HEK293 (cell line): ENCODE results near the gene BCL2L11.

Experiments used
- BCL11B ChIP-seq: fragments of 450-650 bp; formaldehyde crosslinking; IDR thresholded peaks from 2 replicates; pipeline ENCODE4 v1.5.1; 2016; ENCODE audit warnings: low read depth, missing biosample characterization, missing genetic modification characterization
- GLIS1 ChIP-seq: fragments of 450-650 bp; formaldehyde crosslinking; IDR thresholded peaks from 2 replicates; pipeline ENCODE4 v1.5.1; 2016; ENCODE audit warnings: missing biosample characterization, missing genetic modification characterization
- IKZF3 ChIP-seq: fragments of 450-650 bp; IDR thresholded peaks from 2 replicates; pipeline ENCODE4 v1.5.0; 2018; ENCODE audit warnings: missing biosample characterization, mild to moderate bottlenecking, missing genetic modification characterization, moderate library complexity
- OVOL3 ChIP-seq: fragments of 450-650 bp; formaldehyde crosslinking; IDR thresholded peaks from 2 replicates; pipeline ENCODE4 v1.5.1; 2016; ENCODE audit warnings: missing biosample characterization, missing genetic modification characterization
- SALL2 ChIP-seq: fragments of 450-650 bp; formaldehyde crosslinking; IDR thresholded peaks from 2 replicates; pipeline ENCODE4 v1.5.0; 2017; ENCODE audit warnings: missing biosample characterization, mild to moderate bottlenecking, missing genetic modification characterization, borderline replicate concordance
- SCRT2 ChIP-seq: fragments of 450-650 bp; formaldehyde crosslinking; IDR thresholded peaks from 2 replicates; pipeline ENCODE4 v1.5.1; 2016; ENCODE audit warnings: missing biosample characterization, missing genetic modification characterization
- SP2 ChIP-seq: fragments of 450-650 bp; formaldehyde crosslinking; IDR thresholded peaks from 2 replicates; pipeline ENCODE4 v1.5.1; 2016; ENCODE audit warnings: missing biosample characterization, missing genetic modification characterization
- SP7 ChIP-seq: fragments of 450-650 bp; formaldehyde crosslinking; IDR thresholded peaks from 2 replicates; pipeline ENCODE4 v1.5.1; 2016; ENCODE audit warnings: missing biosample characterization, missing genetic modification characterization
- ZBTB21 ChIP-seq: fragments of 450-650 bp; formaldehyde crosslinking; IDR thresholded peaks from 2 replicates; pipeline ENCODE4 v1.5.1; 2017; ENCODE audit warnings: missing biosample characterization, missing genetic modification characterization
- ZBTB7A ChIP-seq: fragments of 450-650 bp; formaldehyde crosslinking; IDR thresholded peaks from 2 replicates; pipeline ENCODE4 v1.5.1; 2016; ENCODE audit warnings: low read depth, missing biosample characterization, missing genetic modification characterization
- ZBTB8A ChIP-seq: fragments of 450-650 bp; formaldehyde crosslinking; IDR thresholded peaks from 2 replicates; pipeline ENCODE4 v1.5.1; 2016; ENCODE audit warnings: missing biosample characterization, missing genetic modification characterization
- ZNF10 ChIP-seq: fragments of 450-650 bp; formaldehyde crosslinking; IDR thresholded peaks from 2 replicates; pipeline ENCODE4 v1.5.1; 2017; ENCODE audit warnings: missing biosample characterization, missing genetic modification characterization
- ZNF114 ChIP-seq: fragments of 450-650 bp; formaldehyde crosslinking; IDR thresholded peaks from 2 replicates; pipeline ENCODE4 v1.5.0; 2017; ENCODE audit warnings: missing biosample characterization, missing genetic modification characterization
- ZNF2 ChIP-seq: fragments of 450-650 bp; formaldehyde crosslinking; IDR thresholded peaks from 2 replicates; pipeline ENCODE4 v1.5.1; 2016; ENCODE audit warnings: missing biosample characterization, missing genetic modification characterization
- ZNF221 ChIP-seq: fragments of 450-650 bp; formaldehyde crosslinking; IDR thresholded peaks from 2 replicates; pipeline ENCODE4 v1.5.1; 2017; ENCODE audit warnings: missing biosample characterization, missing genetic modification characterization, borderline replicate concordance
- ZNF354C ChIP-seq: fragments of 450-650 bp; formaldehyde crosslinking; IDR thresholded peaks from 2 replicates; pipeline ENCODE4 v1.5.1; 2016; ENCODE audit warnings: missing biosample characterization, missing genetic modification characterization, low read depth, borderline replicate concordance
- ZNF560 ChIP-seq: fragments of 450-650 bp; formaldehyde crosslinking; IDR thresholded peaks from 2 replicates; pipeline ENCODE4 v1.5.1; 2017; ENCODE audit warnings: missing biosample characterization, missing genetic modification characterization, borderline replicate concordance
- ZNF561 ChIP-seq: fragments of 450-650 bp; IDR thresholded peaks from 2 replicates; pipeline ENCODE4 v1.5.1; 2018; ENCODE audit warnings: missing biosample characterization, missing genetic modification characterization, borderline replicate concordance
- ZNF624 ChIP-seq: fragments of 450-650 bp; formaldehyde crosslinking; IDR thresholded peaks from 2 replicates; pipeline ENCODE4 v1.5.1; 2017; ENCODE audit warnings: missing biosample characterization, missing genetic modification characterization
- ZNF658 ChIP-seq: fragments of 450-650 bp; formaldehyde crosslinking; IDR thresholded peaks from 2 replicates; pipeline ENCODE4; 2016; ENCODE audit warnings: missing biosample characterization, missing genetic modification characterization
- ZNF670 ChIP-seq: fragments of 450-650 bp; formaldehyde crosslinking; IDR thresholded peaks from 2 replicates; pipeline ENCODE4 v1.5.1; 2016; ENCODE audit warnings: missing biosample characterization, missing genetic modification characterization, low read depth
- ZNF776 ChIP-seq: fragments of 450-650 bp; formaldehyde crosslinking; IDR thresholded peaks from 2 replicates; pipeline ENCODE4 v1.5.0; 2017; ENCODE audit warnings: missing biosample characterization, missing genetic modification characterization, borderline replicate concordance
- ZNF792 ChIP-seq: fragments of 450-650 bp; formaldehyde crosslinking; IDR thresholded peaks from 2 replicates; pipeline ENCODE4 v1.5.1; 2016; ENCODE audit warnings: missing biosample characterization, missing genetic modification characterization
- ZNF843 ChIP-seq: fragments of 450-650 bp; formaldehyde crosslinking; IDR thresholded peaks from 2 replicates; pipeline ENCODE4 v1.5.1; 2016; ENCODE audit warnings: missing biosample characterization, missing genetic modification characterization
- TF ChIP-seq, protein P1 (sequence below): fragments of 450-650 bp; formaldehyde crosslinking; IDR thresholded peaks from 2 replicates; pipeline ENCODE4 v1.5.1; 2017; ENCODE audit warnings: missing biosample characterization, missing genetic modification characterization
- TF ChIP-seq, protein P2 (sequence below): fragments of 450-650 bp; formaldehyde crosslinking; IDR thresholded peaks from 2 replicates; pipeline ENCODE4 v1.5.1; 2017; ENCODE audit warnings: missing biosample characterization, missing genetic modification characterization
- TF ChIP-seq, protein P3 (sequence below): sonication (generic); formaldehyde crosslinking; IDR thresholded peaks from 2 replicates; pipeline ENCODE4 v1.8.1; 2022; ENCODE audit warnings: mild to moderate bottlenecking, moderate library complexity, missing genetic modification reagents
- TF ChIP-seq, protein P4 (sequence below): fragments of 450-650 bp; formaldehyde crosslinking; IDR thresholded peaks from 2 replicates; pipeline ENCODE4 v1.5.1; 2016; ENCODE audit warnings: missing biosample characterization, missing genetic modification characterization
- TF ChIP-seq, protein P5 (sequence below): fragments of 450-650 bp; formaldehyde crosslinking; IDR thresholded peaks from 2 replicates; pipeline ENCODE4 v1.5.1; 2017; ENCODE audit warnings: missing biosample characterization, missing genetic modification characterization
- TF ChIP-seq, protein P6 (sequence below): fragments of 450-650 bp; formaldehyde crosslinking; IDR thresholded peaks from 2 replicates; pipeline ENCODE4 v1.5.1; 2016; ENCODE audit warnings: missing biosample characterization, missing genetic modification characterization

BCL2L11 gene

DNA sequence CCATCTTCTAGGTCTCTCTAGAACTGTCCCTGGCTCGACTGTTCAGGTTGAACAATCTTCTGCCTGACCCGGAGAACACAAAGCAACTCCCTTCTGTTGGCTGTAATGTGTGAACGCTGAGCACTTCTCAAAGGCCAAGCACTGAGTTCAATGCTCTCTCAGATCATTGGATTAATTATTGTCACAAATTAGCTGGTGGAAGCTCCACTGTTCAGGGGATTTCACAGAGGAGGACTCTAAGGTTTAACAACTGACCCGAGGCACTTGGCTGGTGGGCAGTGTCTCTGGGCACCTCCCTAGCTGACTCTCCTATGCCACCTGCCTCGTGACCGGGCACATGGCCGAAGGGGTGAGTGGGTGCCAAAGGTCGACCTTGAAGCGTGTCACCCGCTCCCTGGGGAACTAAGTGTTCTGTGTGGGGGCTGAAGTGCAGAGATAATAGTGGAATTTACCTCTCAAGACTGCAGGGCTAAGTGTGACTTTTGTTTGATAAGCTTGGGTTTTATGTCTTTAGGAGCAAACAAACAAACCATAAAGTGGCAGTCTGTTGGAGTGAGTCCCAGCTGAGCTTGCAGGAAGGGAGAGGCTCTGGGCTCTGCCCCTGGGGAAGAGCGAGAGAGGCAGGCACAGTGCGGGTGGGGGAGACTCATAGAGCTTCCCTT lies 64.8 kb downstream of the BCL2L11 start (continued):
- TF ChIP-seq ZNF561 (tag by site-specific recombination) (peak; percentile 70; the same call in 1 of the 2 replicates), ZBTB7A (tag by site-specific recombination) (no peak), ZNF670 (tag by site-specific recombination) (no peak), OVOL3 (tag by site-specific recombination) (peak; percentile 56; the same call in 1 of the 2 replicates), SP2 (tag by site-specific recombination) (no peak), SCRT2 (tag by site-specific recombination) (no peak), ZNF354C (tag by site-specific recombination) (no peak), ZNF843 (tag by site-specific recombination) (peak; percentile 98), ZNF624 (tag by site-specific recombination) (no peak), ZNF2 (tag by site-specific recombination) (no peak), ZNF560 (tag by site-specific recombination) (no peak), SALL2 (tag by site-specific recombination) (no peak), ZNF776 (tag by site-specific recombination) (no peak), ZNF114 (tag by site-specific recombination) (no peak), ZNF221 (no peak), ZBTB21 (tag by site-specific recombination) (no peak), ZBTB8A (peak; percentile 53), SP7 (peak; percentile 86), ZNF792 (tag by site-specific recombination) (no peak), ZNF10 (tag by site-specific recombination) (no peak), GLIS1 (tag by site-specific recombination) (peak; percentile 98), IKZF3 (tag by site-specific recombination) (peak; percentile 95), BCL11B (tag by site-specific recombination) (peak; percentile 92), ZNF658 (no peak)
- TF ChIP-seq, protein P1, sequence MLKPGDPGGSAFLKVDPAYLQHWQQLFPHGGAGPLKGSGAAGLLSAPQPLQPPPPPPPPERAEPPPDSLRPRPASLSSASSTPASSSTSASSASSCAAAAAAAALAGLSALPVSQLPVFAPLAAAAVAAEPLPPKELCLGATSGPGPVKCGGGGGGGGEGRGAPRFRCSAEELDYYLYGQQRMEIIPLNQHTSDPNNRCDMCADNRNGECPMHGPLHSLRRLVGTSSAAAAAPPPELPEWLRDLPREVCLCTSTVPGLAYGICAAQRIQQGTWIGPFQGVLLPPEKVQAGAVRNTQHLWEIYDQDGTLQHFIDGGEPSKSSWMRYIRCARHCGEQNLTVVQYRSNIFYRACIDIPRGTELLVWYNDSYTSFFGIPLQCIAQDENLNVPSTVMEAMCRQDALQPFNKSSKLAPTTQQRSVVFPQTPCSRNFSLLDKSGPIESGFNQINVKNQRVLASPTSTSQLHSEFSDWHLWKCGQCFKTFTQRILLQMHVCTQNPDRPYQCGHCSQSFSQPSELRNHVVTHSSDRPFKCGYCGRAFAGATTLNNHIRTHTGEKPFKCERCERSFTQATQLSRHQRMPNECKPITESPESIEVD = peak; percentile 96
- TF ChIP-seq, protein P2, sequence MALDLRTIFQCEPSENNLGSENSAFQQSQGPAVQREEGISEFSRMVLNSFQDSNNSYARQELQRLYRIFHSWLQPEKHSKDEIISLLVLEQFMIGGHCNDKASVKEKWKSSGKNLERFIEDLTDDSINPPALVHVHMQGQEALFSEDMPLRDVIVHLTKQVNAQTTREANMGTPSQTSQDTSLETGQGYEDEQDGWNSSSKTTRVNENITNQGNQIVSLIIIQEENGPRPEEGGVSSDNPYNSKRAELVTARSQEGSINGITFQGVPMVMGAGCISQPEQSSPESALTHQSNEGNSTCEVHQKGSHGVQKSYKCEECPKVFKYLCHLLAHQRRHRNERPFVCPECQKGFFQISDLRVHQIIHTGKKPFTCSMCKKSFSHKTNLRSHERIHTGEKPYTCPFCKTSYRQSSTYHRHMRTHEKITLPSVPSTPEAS = no peak
- TF ChIP-seq, protein P3, sequence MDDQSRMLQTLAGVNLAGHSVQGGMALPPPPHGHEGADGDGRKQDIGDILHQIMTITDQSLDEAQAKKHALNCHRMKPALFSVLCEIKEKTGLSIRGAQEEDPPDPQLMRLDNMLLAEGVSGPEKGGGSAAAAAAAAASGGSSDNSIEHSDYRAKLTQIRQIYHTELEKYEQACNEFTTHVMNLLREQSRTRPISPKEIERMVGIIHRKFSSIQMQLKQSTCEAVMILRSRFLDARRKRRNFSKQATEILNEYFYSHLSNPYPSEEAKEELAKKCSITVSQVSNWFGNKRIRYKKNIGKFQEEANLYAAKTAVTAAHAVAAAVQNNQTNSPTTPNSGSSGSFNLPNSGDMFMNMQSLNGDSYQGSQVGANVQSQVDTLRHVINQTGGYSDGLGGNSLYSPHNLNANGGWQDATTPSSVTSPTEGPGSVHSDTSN (CRISPR knock-in tag) = no peak
- TF ChIP-seq, protein P4, sequence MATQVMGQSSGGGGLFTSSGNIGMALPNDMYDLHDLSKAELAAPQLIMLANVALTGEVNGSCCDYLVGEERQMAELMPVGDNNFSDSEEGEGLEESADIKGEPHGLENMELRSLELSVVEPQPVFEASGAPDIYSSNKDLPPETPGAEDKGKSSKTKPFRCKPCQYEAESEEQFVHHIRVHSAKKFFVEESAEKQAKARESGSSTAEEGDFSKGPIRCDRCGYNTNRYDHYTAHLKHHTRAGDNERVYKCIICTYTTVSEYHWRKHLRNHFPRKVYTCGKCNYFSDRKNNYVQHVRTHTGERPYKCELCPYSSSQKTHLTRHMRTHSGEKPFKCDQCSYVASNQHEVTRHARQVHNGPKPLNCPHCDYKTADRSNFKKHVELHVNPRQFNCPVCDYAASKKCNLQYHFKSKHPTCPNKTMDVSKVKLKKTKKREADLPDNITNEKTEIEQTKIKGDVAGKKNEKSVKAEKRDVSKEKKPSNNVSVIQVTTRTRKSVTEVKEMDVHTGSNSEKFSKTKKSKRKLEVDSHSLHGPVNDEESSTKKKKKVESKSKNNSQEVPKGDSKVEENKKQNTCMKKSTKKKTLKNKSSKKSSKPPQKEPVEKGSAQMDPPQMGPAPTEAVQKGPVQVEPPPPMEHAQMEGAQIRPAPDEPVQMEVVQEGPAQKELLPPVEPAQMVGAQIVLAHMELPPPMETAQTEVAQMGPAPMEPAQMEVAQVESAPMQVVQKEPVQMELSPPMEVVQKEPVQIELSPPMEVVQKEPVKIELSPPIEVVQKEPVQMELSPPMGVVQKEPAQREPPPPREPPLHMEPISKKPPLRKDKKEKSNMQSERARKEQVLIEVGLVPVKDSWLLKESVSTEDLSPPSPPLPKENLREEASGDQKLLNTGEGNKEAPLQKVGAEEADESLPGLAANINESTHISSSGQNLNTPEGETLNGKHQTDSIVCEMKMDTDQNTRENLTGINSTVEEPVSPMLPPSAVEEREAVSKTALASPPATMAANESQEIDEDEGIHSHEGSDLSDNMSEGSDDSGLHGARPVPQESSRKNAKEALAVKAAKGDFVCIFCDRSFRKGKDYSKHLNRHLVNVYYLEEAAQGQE = no peak
- TF ChIP-seq, protein P5, sequence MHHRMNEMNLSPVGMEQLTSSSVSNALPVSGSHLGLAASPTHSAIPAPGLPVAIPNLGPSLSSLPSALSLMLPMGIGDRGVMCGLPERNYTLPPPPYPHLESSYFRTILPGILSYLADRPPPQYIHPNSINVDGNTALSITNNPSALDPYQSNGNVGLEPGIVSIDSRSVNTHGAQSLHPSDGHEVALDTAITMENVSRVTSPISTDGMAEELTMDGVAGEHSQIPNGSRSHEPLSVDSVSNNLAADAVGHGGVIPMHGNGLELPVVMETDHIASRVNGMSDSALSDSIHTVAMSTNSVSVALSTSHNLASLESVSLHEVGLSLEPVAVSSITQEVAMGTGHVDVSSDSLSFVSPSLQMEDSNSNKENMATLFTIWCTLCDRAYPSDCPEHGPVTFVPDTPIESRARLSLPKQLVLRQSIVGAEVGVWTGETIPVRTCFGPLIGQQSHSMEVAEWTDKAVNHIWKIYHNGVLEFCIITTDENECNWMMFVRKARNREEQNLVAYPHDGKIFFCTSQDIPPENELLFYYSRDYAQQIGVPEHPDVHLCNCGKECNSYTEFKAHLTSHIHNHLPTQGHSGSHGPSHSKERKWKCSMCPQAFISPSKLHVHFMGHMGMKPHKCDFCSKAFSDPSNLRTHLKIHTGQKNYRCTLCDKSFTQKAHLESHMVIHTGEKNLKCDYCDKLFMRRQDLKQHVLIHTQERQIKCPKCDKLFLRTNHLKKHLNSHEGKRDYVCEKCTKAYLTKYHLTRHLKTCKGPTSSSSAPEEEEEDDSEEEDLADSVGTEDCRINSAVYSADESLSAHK (tag by site-specific recombination) = peak; percentile 94
- TF ChIP-seq, protein P6, sequence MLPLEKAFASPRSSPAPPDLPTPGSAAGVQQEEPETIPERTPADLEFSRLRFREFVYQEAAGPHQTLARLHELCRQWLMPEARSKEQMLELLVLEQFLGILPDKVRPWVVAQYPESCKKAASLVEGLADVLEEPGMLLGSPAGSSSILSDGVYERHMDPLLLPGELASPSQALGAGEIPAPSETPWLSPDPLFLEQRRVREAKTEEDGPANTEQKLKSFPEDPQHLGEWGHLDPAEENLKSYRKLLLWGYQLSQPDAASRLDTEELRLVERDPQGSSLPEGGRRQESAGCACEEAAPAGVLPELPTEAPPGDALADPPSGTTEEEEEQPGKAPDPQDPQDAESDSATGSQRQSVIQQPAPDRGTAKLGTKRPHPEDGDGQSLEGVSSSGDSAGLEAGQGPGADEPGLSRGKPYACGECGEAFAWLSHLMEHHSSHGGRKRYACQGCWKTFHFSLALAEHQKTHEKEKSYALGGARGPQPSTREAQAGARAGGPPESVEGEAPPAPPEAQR (tag by site-specific recombination) = no peak
